ENCODE data around the gene TTLL11. TPM values are rescaled to one million over a fixed set of nuclear protein-coding genes. Genes with fewer than 3 reads are reported as not detected.

The TTLL11 gene
- total and polyA plus RNA-seq, 9 donors = 14.2 to 29.3 (median 20.1) TPM

GRCh38 chr9:121820286-121821005, 272.7 kb downstream of the TTLL11 start:
- 84% methylated on average over 10 of the region's 11 CpGs for WGBS (ENCODE audit: insufficient coverage)
- H3K9me3 ChIP-seq (replicated peaks; ENCODE audit: control insufficient read depth, low read depth, low read length) = no peaks in the 10 kb centered on the region
- DNase-seq = no peak
- H3K4me1 ChIP-seq (ENCODE audit: control insufficient read depth, insufficient read depth, low read length) = peaks cover 38% of the 10 kb centered on the region
- peaks cover 6% of the 10 kb centered on the region for H3K36me3 ChIP-seq (ENCODE audit: control insufficient read depth, insufficient read depth, low read length)
- H3K4me3 ChIP-seq (ENCODE audit: low read length) = no peak overlapping the region
- no peaks in the 10 kb centered on the region for H3K27me3 ChIP-seq (ENCODE audit: control insufficient read depth, insufficient read depth, low read length)
- no peak overlapping the region for H3K27ac ChIP-seq (ENCODE audit: low read length)

- H3K9me3 ChIP-seq (replicated peaks; ENCODE audit: control insufficient read depth, low read depth, low read length) = no peaks in the 10 kb centered on the region
- no peaks in the 10 kb centered on the region for H3K27me3 ChIP-seq (ENCODE audit: control insufficient read depth, insufficient read depth, low read length)
- H3K27ac ChIP-seq (ENCODE audit: low read length) = no peak overlapping the region
- peaks cover 38% of the 10 kb centered on the region for H3K4me1 ChIP-seq (ENCODE audit: control insufficient read depth, insufficient read depth, low read length)
- no peak overlapping the region for H3K4me3 ChIP-seq (ENCODE audit: low read length)
- peak; percentile 48 for DNase-seq
- WGBS (ENCODE audit: insufficient coverage) = 19% methylated on average over 4 of the region's 20 CpGs
- H3K36me3 ChIP-seq (ENCODE audit: control insufficient read depth, insufficient read depth, low read length) = peaks cover 6% of the 10 kb centered on the region
Observed at GRCh38 chr9:121819428-121820231, 273.5 kb downstream of the TTLL11 start.

GRCh38 chr9:121818841-121819427, 274.2 kb downstream of the TTLL11 start:
- H3K4me3 ChIP-seq (ENCODE audit: low read length) = no peak overlapping the region
- 83% methylated on average over 8 of the region's 12 CpGs for WGBS (ENCODE audit: insufficient coverage)
- no peaks in the 10 kb centered on the region for H3K9me3 ChIP-seq (replicated peaks; ENCODE audit: control insufficient read depth, low read depth, low read length)
- peaks cover 38% of the 10 kb centered on the region for H3K4me1 ChIP-seq (ENCODE audit: control insufficient read depth, insufficient read depth, low read length)
- peaks cover 6% of the 10 kb centered on the region for H3K36me3 ChIP-seq (ENCODE audit: control insufficient read depth, insufficient read depth, low read length)
- no peak overlapping the region for H3K27ac ChIP-seq (ENCODE audit: low read length)
- no peaks in the 10 kb centered on the region for H3K27me3 ChIP-seq (ENCODE audit: control insufficient read depth, insufficient read depth, low read length)
- no peak for DNase-seq

GRCh38 chr9:121818016-121818661, 275.0 kb downstream of the TTLL11 start:
- H3K36me3 ChIP-seq (ENCODE audit: control insufficient read depth, insufficient read depth, low read length) = peaks cover 6% of the 10 kb centered on the region
- no peaks in the 10 kb centered on the region for H3K9me3 ChIP-seq (replicated peaks; ENCODE audit: control insufficient read depth, low read depth, low read length)
- H3K4me1 ChIP-seq (ENCODE audit: control insufficient read depth, insufficient read depth, low read length) = peaks cover 45% of the 10 kb centered on the region
- no peak overlapping the region for H3K4me3 ChIP-seq (ENCODE audit: low read length)
- no peak for DNase-seq
- no peaks in the 10 kb centered on the region for H3K27me3 ChIP-seq (ENCODE audit: control insufficient read depth, insufficient read depth, low read length)
- H3K27ac ChIP-seq (ENCODE audit: low read length) = no peak overlapping the region
- 71% methylated on average over 16 of the region's 19 CpGs for WGBS (ENCODE audit: insufficient coverage)

- DNase-seq = no peak
- H3K36me3 ChIP-seq (ENCODE audit: control insufficient read depth, insufficient read depth, low read length) = peaks cover 6% of the 10 kb centered on the region
- no peaks in the 10 kb centered on the region for H3K27me3 ChIP-seq (ENCODE audit: control insufficient read depth, insufficient read depth, low read length)
- H3K4me3 ChIP-seq (ENCODE audit: low read length) = no peak overlapping the region
- H3K4me1 ChIP-seq (ENCODE audit: control insufficient read depth, insufficient read depth, low read length) = peaks cover 48% of the 10 kb centered on the region
- no peaks in the 10 kb centered on the region for H3K9me3 ChIP-seq (replicated peaks; ENCODE audit: control insufficient read depth, low read depth, low read length)
- no peak overlapping the region for H3K27ac ChIP-seq (ENCODE audit: low read length)
- WGBS (ENCODE audit: insufficient coverage) = 74% methylated on average over 8 of the region's 9 CpGs
Observed at GRCh38 chr9:121817476-121817875, 275.6 kb downstream of the TTLL11 start.

- Histone ChIP-seq H3K9me3 (replicated peaks; ENCODE audit: control insufficient read depth, low read depth, low read length) (no peaks in the 10 kb centered on the region), H3K36me3 (ENCODE audit: control insufficient read depth, insufficient read depth, low read length) (peaks cover 6% of the 10 kb centered on the region), H3K27ac (ENCODE audit: low read length) (no peak overlapping the region), H3K4me1 (ENCODE audit: control insufficient read depth, insufficient read depth, low read length) (peaks cover 43% of the 10 kb centered on the region), H3K27me3 (ENCODE audit: control insufficient read depth, insufficient read depth, low read length) (no peaks in the 10 kb centered on the region), H3K4me3 (ENCODE audit: low read length) (no peak overlapping the region)
- no peak for DNase-seq
- WGBS (ENCODE audit: insufficient coverage) = 75% methylated on average over 9 of the region's 12 CpGs
Observed at GRCh38 chr9:121816845-121817450, 276.2 kb downstream of the TTLL11 start.

- Histone ChIP-seq H3K9me3 (replicated peaks; ENCODE audit: control insufficient read depth, low read depth, low read length) (no peaks in the 10 kb centered on the region), H3K36me3 (ENCODE audit: control insufficient read depth, insufficient read depth, low read length) (peaks cover 4% of the 10 kb centered on the region), H3K4me1 (ENCODE audit: control insufficient read depth, insufficient read depth, low read length) (peaks cover 42% of the 10 kb centered on the region), H3K27me3 (ENCODE audit: control insufficient read depth, insufficient read depth, low read length) (no peaks in the 10 kb centered on the region), H3K27ac (ENCODE audit: low read length) (no peak overlapping the region), H3K4me3 (ENCODE audit: low read length) (no peak overlapping the region)
- WGBS (ENCODE audit: insufficient coverage) = 90% methylated on average over 22 of the region's 23 CpGs
- DNase-seq = no peak
Observed at GRCh38 chr9:121816449-121816817, 276.7 kb downstream of the TTLL11 start.

GRCh38 chr9:121815546-121816448, 277.3 kb downstream of the TTLL11 start:
- Histone ChIP-seq H3K27ac (ENCODE audit: low read length) (no peak overlapping the region), H3K36me3 (ENCODE audit: control insufficient read depth, insufficient read depth, low read length) (no peaks in the 10 kb centered on the region), H3K4me3 (ENCODE audit: low read length) (no peak overlapping the region), H3K27me3 (ENCODE audit: control insufficient read depth, insufficient read depth, low read length) (no peaks in the 10 kb centered on the region), H3K4me1 (ENCODE audit: control insufficient read depth, insufficient read depth, low read length) (peaks cover 40% of the 10 kb centered on the region), H3K9me3 (replicated peaks; ENCODE audit: control insufficient read depth, low read depth, low read length) (no peaks in the 10 kb centered on the region)
- WGBS (ENCODE audit: insufficient coverage) = 77% methylated on average over 24 of the region's 31 CpGs
- DNase-seq = peak; percentile 53

GRCh38 chr9:121815084-121815483, 278.0 kb downstream of the TTLL11 start:
- H3K4me1 ChIP-seq (ENCODE audit: control insufficient read depth, insufficient read depth, low read length) = peaks cover 40% of the 10 kb centered on the region
- H3K27me3 ChIP-seq (ENCODE audit: control insufficient read depth, insufficient read depth, low read length) = no peaks in the 10 kb centered on the region
- H3K27ac ChIP-seq (ENCODE audit: low read length) = no peak overlapping the region
- DNase-seq = no peak
- H3K36me3 ChIP-seq (ENCODE audit: control insufficient read depth, insufficient read depth, low read length) = no peaks in the 10 kb centered on the region
- no peaks in the 10 kb centered on the region for H3K9me3 ChIP-seq (replicated peaks; ENCODE audit: control insufficient read depth, low read depth, low read length)
- WGBS (ENCODE audit: insufficient coverage) = 46% methylated on average over 5 of the region's 6 CpGs
- H3K4me3 ChIP-seq (ENCODE audit: low read length) = no peak overlapping the region
